Uterus (tissue), 2 donors: ENCODE data around the gene FGG.

Experiments used
- CTCF ChIP-seq, 4 experiments: fragments of 200-600 bp in 2 of 4; fragments of 450-650 bp in 2 of 4; sonication (generic) in 2 of 4; IDR thresholded peaks; one replicate each; pipeline ENCODE4 v1.5.1; 2016 to 2019; ENCODE audit warnings: antibody characterized with exemption in 4 of 4, mild to moderate bottlenecking in 2 of 4, moderate library complexity in 1 of 4
- POLR2A ChIP-seq, 2 donors: fragments of 450-650 bp; IDR thresholded peaks; one replicate each; pipeline ENCODE4 v1.6.1; 2016; ENCODE audit warnings: antibody characterized with exemption in 2 of 2, mild to moderate bottlenecking in 1 of 2, moderate library complexity in 1 of 2

GRCh38 chr4:154588198-154588597, 24.3 kb downstream of the FGG start:
- no peak for TF ChIP-seq CTCF (IDR thresholded peaks at IDR 0.05)
- TF ChIP-seq POLR2A (IDR thresholded peaks at IDR 0.05): no peak
